Type B pancreatic cell (in vitro differentiated cells): Measurements from ENCODE around the gene VRK2. TPM values are rescaled to one million over a fixed set of nuclear protein-coding genes. Genes with fewer than 3 reads are reported as not detected.

Experiments
- DNase-seq: peaks from one replicate; pipeline ENCODE4 v3.0.0; 2021; ENCODE audit warnings: mixed read lengths; ENCODE audit not compliant: unreplicated experiment; ENCODE audit errors: extremely low spot score
- H3K27ac Mint-ChIP-seq: 2 replicates; pipeline ENCODE4 v1.8.0; 2021; ENCODE audit warnings: mild to moderate bottlenecking, mixed read lengths
- H3K27me3 Mint-ChIP-seq: 2 replicates; pipeline ENCODE4 v1.8.0; 2021; ENCODE audit warnings: mixed read lengths
- H3K36me3 Mint-ChIP-seq: 2 replicates; pipeline ENCODE4 v1.8.0; 2021; ENCODE audit warnings: mixed read lengths
- H3K4me1 Mint-ChIP-seq: one replicate; pipeline ENCODE4 v1.8.0; 2021; ENCODE audit warnings: mixed read lengths; ENCODE audit not compliant: unreplicated experiment
- H3K4me3 Mint-ChIP-seq: 2 replicates; pipeline ENCODE4 v1.8.0; 2021; ENCODE audit warnings: mild to moderate bottlenecking, mixed read lengths
- H3K9me3 Mint-ChIP-seq: 2 replicates; pipeline ENCODE4 v1.8.0; 2021; ENCODE audit warnings: mixed read lengths
- CTCF ChIP-seq: fragments of 200-600 bp; sonication (generic); conservative IDR thresholded peaks from 2 replicates; pipeline ENCODE4 v1.5.0; 2021; ENCODE audit warnings: antibody characterized with exemption, mild to moderate bottlenecking
- total RNA-seq: library from RNA; stranded (reverse); gene quantifications from 2 replicates; pipeline ENCODE4 v1.2.1, GENCODE V29; 2021; ENCODE audit warnings: low replicate concordance

Gene VRK2
- total RNA-seq, 1 donor from 2014 or later: 17.7 TPM

DNA sequence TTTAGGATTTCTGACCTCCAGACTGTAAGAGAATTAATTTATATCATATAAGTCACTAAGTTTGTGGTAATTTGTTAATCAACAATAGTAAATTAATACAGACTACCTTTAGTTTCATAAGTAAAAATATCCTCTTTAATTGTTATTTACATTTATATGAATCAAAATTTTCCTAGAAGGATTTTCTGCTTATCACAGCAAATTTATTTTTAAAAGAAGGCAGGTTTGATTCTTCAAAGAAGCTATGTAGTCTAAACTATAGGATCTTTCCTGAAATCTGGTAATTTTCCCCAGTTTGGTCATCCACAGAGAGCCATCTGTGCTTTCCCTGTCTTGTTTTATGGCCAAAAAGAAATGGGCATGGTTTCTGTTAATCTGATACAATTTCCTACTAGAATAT is 13.1 kb upstream of the VRK2 start:
- Mint-ChIP-seq H3K27me3 (no peaks in the 10 kb centered on the region), H3K36me3 (no peaks in the 10 kb centered on the region), H3K27ac (no peak overlapping the region), H3K4me1 (no peaks in the 10 kb centered on the region), H3K4me3 (no peak overlapping the region), H3K9me3 (no peaks in the 10 kb centered on the region)
- DNase-seq: no peak
- no peak for TF ChIP-seq CTCF

DNA sequence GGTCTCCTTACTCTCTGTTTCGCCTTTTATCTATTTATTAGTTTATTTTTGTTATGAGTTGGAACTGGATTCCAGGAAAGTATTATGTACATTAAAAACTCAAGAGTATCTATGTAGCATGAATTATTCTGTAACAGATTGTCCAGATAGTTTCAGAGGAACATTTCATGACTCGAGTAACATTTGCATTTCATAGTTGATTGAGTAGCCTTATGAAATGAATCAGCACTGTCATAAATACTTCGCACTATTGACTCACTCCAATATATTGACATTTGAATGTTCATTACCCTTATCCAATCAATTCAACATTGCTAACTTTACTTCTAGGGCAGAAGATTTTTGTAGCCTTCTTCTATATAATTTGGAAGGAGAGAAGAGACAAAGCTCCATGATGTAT is 11.3 kb upstream of the VRK2 start:
- Mint-ChIP-seq H3K27me3 (no peaks in the 10 kb centered on the region), H3K4me1 (no peaks in the 10 kb centered on the region), H3K9me3 (no peaks in the 10 kb centered on the region), H3K4me3 (no peak overlapping the region), H3K36me3 (no peaks in the 10 kb centered on the region), H3K27ac (no peak overlapping the region)
- no peak for TF ChIP-seq CTCF
- DNase-seq: no peak

- DNase-seq: no peak
- TF ChIP-seq CTCF: no peak
- H3K4me3 Mint-ChIP-seq: no peak overlapping the region
- H3K36me3 Mint-ChIP-seq: no peaks in the 10 kb centered on the region
- H3K27ac Mint-ChIP-seq: no peak overlapping the region
- no peaks in the 10 kb centered on the region for H3K27me3 Mint-ChIP-seq
- no peaks in the 10 kb centered on the region for H3K9me3 Mint-ChIP-seq
- peaks cover 10% of the 10 kb centered on the region for H3K4me1 Mint-ChIP-seq
Observed at GRCh38 chr2:58039170-58039611, 7.4 kb upstream of the VRK2 start.

- Mint-ChIP-seq H3K27ac (peak overlapping the region; percentile 87), H3K9me3 (no peaks in the 10 kb centered on the region), H3K27me3 (no peaks in the 10 kb centered on the region), H3K4me3 (peak overlapping the region; percentile 26), H3K4me1 (peaks cover 15% of the 10 kb centered on the region), H3K36me3 (no peaks in the 10 kb centered on the region)
- TF ChIP-seq CTCF: no peak
- DNase-seq: no peak
Observed at GRCh38 chr2:58042486-58042970, 4.1 kb upstream of the VRK2 start.

DNA sequence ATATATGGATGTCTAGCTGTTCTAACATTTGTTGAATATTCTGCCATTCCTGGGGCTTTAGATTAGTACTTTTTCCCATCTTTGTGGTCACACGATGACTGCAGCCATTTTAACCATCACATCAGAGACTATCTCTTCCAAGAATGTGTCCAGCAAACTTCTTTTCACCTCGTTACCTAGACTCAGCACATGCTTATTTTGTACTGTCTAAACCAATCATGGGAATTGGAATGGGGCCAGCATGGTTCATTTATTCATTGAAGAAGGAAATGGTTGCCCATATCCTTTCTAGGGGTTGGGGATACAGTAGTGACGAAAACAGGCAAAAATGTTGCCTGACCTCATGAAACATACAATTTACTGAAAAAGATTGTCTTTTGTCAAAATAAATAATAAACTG is 2.5 kb upstream of the VRK2 start:
- Mint-ChIP-seq H3K4me3 (no peak overlapping the region), H3K9me3 (no peaks in the 10 kb centered on the region), H3K4me1 (peaks cover 22% of the 10 kb centered on the region), H3K27ac (no peak overlapping the region), H3K27me3 (no peaks in the 10 kb centered on the region), H3K36me3 (peaks cover under 1% of the 10 kb centered on the region)
- no peak for DNase-seq
- no peak for TF ChIP-seq CTCF
